Thyroid gland (tissue), 4 donors: ENCODE measurements around the gene ZDHHC12.

Source experiments
- POLR2A ChIP-seq, 2 donors: fragments of 450-650 bp; IDR thresholded peaks; one replicate each; pipeline ENCODE4 v1.6.1; 2017; ENCODE audit warnings: antibody characterized with exemption in 2 of 2, mild to moderate bottlenecking in 2 of 2, moderate library complexity in 1 of 2
- TF ChIP-seq, protein P1 (sequence below), 6 experiments: fragments of 200-600 bp in 3 of 6; fragments of 450-650 bp in 3 of 6; sonication (generic) in 3 of 6; IDR thresholded peaks; one replicate each; pipeline ENCODE4 v1.5.1; 2016 to 2019; ENCODE audit warnings: antibody characterized with exemption in 6 of 6, mild to moderate bottlenecking in 2 of 6, inconsistent platforms in 1 of 6, moderate library complexity in 1 of 6

- TF ChIP-seq, protein P1, sequence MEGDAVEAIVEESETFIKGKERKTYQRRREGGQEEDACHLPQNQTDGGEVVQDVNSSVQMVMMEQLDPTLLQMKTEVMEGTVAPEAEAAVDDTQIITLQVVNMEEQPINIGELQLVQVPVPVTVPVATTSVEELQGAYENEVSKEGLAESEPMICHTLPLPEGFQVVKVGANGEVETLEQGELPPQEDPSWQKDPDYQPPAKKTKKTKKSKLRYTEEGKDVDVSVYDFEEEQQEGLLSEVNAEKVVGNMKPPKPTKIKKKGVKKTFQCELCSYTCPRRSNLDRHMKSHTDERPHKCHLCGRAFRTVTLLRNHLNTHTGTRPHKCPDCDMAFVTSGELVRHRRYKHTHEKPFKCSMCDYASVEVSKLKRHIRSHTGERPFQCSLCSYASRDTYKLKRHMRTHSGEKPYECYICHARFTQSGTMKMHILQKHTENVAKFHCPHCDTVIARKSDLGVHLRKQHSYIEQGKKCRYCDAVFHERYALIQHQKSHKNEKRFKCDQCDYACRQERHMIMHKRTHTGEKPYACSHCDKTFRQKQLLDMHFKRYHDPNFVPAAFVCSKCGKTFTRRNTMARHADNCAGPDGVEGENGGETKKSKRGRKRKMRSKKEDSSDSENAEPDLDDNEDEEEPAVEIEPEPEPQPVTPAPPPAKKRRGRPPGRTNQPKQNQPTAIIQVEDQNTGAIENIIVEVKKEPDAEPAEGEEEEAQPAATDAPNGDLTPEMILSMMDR (IDR thresholded peaks at IDR 0.05): no peak
- no peak for TF ChIP-seq POLR2A (IDR thresholded peaks at IDR 0.05)
Measured at GRCh38 chr9:128720841-128721486, 3.0 kb downstream of the ZDHHC12 start.
